COLO668 (cell line): Measurements from ENCODE around the gene LCNL1.

Experiments used
- DNase-seq: peaks from one replicate; lab custom pipeline; 2025; ENCODE audit not compliant: unreplicated experiment; lab: John Stamatoyannopoulos, UW

LCNL1 gene

DNA sequence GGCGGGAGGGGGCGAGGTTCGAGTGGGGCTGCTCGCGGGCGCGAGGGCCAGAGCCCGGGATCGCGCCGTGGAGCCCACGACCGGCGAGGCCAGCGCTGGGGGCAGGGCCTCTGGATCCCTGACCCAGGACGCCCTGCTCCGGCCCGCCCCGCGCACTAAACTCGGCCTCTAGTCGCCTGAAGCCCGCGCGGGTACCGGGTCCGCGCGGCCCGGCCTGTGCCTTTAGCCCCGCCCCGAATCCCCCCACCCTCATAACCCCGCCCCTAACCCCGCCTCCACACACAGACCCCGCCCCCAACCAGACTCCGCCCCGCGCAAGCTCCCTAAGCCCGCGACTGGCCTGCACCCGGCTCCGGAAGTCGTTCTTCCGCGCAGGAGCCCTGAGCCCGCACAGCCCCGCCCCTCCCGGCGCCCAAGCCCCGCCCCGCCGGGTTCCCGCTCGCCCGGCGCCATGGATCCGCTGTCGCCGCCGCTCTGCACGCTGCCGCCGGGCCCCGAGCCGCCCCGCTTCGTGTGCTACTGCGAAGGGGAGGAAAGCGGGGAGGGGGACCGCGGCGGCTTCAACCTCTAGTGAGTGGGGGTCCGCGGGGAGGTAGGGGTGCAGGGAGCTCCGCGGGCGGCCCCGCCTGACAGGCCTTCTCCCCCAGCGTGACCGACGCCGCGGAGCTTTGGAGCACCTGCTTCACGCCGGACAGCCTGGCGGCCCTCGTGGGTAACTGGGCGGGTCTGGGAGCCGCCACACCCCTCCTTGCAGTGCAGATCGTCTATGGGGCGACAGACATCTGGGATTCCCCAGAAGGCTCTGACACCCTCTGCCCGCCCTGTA, 9.4 kb downstream of the LCNL1 start, which contains the start of gene PAXX:
TSS of gene PAXX (plus strand) at position 430 of the 826 bp plus-strand sequence. CDS start at position 452, 22 bp downstream.
- peak; percentile 94 for DNase-seq

- no peak for DNase-seq
These were observed 10.1 kb downstream of the LCNL1 start for GRCh38 chr9:136992819-136993369.

- no peak for DNase-seq
These were observed 11.5 kb downstream of the LCNL1 start for GRCh38 chr9:136994180-136994887.

- no peak for DNase-seq
These were observed 12.1 kb downstream of the LCNL1 start for GRCh38 chr9:136994888-136995230.

GRCh38 chr9:136995362-136995761, 12.6 kb downstream of the LCNL1 start:
- no peak for DNase-seq

GRCh38 chr9:136995772-136996311, 13.0 kb downstream of the LCNL1 start:
- DNase-seq = no peak

DNA sequence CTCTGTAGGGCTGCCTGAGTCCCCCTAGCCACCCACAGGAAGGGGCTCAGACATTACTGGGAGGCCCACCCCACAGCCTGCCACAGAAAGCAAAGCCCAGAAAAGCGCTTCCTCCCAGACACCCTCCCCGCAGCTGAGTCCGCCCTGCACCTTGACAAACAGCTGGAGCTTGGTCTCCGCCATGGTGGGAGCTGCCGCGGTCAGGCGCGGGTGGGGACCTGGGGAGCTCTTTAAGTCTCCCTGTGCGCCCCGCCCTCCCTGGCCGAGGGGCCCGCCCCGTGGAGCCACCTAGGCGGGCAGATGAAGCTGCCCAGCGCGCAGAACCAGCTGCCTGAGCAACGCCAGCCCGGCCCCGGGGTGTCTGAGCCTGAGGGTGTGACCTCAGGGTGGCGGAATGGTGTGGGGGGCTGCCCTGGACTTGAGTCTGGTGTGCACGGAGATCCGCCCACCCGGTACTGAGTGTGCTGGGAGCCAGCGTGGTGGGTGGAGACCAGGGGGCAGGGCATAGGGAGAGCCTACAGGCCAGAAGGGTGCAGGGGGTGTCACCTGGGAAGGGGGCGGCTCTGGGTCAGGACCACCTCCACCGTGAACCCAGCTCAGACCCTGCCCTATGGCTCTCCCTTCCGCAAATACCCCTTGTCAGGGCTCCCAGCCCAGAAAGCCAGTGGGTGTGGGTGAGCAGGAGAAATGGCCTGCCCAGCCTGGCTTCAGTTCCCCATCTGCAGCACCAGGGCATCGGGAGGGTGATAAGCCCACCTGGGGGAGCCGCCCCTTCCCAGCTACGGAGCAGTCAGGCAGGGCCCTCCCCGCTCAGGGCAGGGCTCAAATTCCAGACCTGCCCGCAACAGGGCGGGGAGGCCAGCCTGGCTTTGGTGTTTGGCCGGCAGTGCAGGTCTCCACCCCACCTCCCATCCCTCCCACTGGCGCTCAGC, 13.8 kb downstream of the LCNL1 start, which contains the start of gene CLIC3:
TSS of gene CLIC3 (minus strand) at position 208 of the 932 bp plus-strand sequence. CDS start at position 183, 25 bp downstream.
- DNase-seq = peak; percentile 60

DNA sequence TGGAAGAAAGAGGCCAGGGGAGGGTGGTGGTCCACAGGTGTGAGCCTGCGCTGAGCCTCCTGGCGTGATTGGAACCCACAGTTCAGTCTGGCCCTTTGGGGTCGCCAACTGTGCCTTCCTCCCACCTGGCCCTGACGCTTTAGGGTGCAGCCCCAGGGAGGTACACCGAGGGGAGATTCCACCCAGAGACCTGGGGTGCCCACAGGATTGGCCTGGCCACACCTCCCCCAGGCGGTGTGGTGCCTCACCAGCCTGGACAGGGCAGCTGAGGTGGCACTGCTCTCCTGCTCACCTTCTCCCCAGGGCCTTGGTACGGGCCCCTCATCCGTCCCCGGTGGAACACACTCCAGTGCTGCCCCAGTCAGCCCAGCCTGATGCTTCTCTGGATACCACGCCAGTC, 14.6 kb downstream of the LCNL1 start:
- no peak for DNase-seq

DNA sequence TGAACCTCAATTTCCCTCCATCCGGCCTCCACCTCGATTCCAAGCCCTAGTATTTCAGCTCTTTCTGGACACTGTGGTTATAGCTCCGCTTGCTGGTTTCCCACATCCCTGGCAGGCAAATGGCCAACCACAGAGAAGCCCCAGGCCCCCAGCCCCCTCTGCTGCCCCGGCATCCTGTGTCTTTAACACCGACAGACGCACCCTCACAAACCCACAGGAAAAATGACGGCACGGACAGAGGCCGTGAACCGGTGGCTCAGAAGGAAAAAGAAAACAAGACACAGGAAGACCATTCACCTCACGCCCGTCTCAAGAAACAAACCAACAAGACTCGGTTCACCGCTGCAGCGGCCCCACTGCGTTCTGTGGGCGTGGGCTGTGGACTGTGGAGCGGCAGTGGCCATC, 15.0 kb downstream of the LCNL1 start:
- DNase-seq = peak; percentile 15

DNA sequence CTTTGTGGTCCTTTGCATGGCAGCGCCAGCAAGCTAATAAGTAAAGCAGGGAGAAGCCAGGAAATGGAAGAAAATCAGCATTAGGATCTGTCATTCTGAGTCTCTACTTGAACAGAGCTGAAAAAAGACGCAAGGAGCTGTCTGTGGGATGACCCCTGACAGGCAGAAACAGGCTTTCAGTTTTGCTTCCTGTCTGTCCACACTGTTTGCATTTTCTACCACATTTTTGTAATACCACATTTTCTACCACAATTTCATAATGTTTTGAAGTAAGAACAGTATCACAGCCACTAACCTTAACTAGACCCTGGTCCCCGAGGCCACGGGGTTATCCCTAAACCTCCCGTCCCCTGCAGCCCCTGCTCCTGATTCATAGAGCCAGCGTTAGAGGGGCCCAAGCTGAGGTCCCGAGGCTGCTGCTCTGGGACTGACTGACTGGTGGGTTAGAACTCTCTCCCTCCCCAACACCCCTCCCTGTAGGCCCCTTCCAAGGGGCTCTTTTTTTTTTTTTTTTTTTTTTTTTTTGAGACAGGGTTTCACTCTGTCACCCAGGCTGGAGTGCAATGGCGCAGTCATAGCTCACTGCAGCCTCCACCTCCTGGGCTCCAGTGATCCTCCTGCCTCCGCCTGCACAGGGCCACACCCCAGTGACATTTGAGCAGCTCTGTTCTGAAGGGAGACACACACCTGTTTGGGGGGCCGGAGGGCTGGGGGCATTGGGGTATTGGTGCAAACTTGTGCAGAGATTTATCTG, 17.6 kb downstream of the LCNL1 start:
- no peak for DNase-seq

DNA sequence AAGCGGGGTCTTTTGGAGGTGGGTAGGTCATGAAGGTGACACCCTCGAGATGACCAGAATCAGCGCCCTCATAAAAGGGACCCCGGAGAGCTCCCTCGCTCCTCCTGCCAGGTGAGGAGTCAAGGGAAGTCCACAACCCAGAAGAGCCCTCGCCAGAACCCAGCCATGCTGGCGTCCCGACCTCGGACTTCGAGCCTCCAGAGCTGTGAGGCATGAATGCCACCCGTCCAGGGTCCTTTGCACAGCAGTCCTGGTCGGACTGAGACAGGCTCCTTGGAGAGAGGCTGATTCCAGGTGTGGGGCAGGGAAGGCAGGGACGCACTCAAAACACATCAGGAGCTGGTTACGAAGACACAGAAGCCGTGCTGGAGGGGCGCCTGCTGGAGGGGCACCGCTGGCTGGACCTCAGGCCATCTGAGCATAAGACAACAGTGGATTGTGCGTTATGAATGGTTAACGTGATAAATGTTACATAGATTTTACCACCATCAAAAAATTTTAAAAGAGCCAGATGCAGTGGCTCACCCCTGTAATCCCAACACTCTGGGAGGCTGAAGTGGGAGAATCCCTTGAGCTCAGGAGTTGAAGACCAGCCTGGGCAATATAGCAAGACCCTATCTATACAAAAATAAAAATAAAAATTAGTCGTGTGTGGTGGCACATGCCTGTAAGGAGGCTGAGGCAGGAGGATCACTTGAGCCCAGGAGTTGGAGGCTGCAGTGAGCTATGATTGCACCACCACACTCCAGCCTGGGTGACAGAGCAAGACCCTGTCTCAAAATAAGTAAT, 19.3 kb downstream of the LCNL1 start:
- no peak for DNase-seq

DNA sequence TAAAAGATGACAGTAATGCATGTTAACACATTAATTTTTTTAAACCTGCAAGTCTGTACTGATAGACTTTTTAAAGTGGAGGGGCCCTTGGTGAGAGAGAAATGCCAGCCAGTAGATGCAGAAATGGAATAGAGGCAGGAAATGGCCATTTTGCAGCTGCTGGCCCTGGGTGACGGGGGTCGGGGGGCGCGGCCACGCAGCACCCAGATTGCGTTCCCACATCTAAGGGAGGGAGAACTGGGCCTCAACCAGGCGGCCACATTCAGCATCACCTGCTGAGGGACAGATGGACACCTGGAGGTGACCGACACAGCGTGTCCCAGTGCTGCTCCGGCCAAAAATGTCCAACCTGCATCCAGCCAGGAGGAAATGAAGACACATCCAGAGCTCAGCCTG, 19.9 kb downstream of the LCNL1 start:
- no peak for DNase-seq

- DNase-seq = peak; percentile 21
These were observed 21.5 kb downstream of the LCNL1 start for GRCh38 chr9:137004285-137004684.

DNA sequence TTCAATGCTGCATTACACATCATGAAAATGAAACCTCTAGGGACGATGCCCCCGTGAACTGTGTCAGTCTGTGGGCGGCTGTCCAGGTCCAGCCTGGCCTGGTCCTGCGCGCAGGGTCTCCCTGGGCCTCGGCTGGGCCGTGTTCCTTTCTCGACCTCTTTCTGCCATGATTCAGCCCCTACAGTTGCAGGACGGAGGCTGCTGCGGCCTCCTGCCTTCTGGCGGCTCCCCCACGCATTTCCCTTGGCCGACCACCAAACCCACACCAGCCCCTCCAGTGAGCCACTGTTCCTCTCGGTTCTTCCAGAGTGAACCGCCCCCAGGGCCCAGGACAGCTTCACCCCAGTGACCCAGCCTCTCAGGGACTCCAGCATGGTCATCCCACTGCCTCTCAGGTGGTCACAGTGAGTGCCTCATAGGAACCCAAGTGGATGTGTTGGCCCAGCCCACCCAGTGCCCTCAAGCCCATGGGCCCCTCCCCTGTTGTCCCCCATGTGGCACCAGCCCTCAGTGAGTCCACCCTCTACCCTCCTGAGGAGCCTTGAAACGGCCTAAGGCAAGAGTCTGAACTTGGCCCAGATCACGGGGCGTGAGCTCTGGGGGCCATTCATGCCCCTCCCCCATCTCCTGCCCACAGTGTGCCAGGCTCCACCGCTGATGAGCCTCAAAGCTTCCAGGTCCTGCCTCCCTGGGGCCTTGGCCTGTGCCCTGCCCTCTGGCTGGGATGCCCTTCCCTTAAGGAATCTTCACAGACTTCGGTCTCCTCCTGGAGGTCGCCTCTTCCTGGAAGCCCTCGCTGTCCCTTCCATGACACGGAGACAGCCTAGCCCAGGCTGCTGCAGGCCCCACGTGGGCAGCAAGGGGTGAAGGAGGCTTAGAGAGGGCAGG, 23.6 kb downstream of the LCNL1 start:
- no peak for DNase-seq

DNA sequence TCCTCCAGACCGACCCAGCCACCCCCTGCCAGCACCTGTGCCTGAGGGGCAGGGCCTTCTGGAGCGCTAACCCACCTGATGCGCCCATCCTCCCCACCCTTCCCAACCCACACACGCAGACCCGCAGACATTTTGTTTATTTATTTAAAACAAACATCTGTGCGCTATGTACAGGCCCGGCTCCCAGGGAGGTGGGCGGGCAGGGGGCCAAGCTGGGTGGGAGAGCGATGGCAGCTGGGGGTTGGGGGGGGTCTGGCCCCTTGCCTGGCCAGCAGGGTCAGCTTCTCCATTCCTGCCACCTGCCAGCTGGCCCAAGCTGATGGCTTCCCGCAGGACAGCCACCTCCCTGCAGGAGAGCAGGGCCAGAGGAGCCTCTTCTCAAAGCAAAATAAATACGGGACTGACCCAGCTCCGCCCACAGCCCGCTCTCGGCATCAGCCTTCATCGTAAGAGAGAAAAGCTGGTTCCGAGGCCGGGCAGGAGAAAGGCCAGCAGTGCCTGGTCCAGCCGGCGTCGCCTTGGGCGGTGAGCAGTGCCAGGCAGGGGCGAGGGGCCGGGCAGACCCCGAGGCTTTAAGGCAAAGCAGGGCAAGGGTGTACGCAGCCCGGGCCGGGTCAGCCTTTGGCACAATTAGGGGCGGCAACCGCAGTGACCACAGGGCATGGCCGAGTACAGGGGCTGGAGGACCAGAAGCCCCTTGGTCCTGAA, 24.5 kb downstream of the LCNL1 start:
- DNase-seq = peak; percentile 66

DNA sequence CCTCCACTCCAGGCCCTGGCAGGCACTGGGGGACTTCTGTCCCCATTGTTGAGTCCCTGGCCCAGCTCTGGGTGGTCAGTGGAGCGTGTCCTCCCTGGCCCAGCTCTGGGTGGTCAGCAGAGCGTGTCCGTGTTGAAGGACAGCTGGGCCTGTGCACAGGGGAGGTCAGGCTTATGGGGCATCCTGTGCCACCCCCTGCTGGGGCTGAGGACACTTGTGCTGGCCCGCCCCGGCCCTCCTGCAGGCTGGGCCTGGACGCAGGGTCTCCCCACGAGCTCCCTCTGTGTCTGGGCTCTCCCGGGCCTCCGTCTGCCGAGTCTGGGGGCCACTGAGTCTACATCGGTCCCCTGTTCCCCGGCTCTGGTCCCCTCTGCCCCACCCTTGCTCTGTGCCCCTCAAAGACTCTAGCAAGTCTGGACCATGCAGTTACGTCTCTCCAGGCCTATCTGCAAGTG, 25.1 kb downstream of the LCNL1 start:
- no peak for DNase-seq

DNA sequence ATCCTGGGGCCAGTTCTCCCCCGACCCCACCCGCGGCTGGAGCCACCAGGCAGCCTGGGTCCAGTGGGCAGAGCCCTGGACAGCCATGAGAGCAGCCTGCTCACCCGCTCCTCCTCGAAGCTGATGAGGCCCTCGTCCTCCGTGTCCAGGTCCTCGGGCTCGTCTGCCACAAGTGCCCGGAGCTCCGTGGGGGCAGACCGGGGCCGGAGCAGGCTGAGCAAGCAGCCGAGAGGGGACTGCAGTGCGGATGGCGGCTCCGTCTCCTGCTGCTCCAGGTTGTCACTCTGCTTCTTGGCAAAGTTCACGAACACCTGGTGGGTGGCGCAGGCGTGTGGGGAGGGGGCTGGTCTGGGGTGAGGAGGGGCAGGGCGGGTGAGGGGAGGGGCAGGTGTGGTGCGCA, 25.5 kb downstream of the LCNL1 start:
- DNase-seq = no peak
